ENCODE results near the gene NRN1L. TPM values are rescaled to one million over a fixed set of nuclear protein-coding genes. Genes with fewer than 3 reads are reported as not detected.
A peak's percentile ranks its signal among the peaks of the same experiment; 100 is the strongest.

NRN1L gene
- total RNA-seq, 1 experiment from 2014 or later, result 1.4 TPM

- TF ChIP-seq TCF7L2 (IDR thresholded peaks at IDR 0.05; ENCODE audit: borderline replicate concordance, extremely low read depth, insufficient read depth, insufficient read length) (no peak), CBX3 (IDR thresholded peaks at IDR 0.05; ENCODE audit: low read depth) (no peak), ATF3 (IDR thresholded peaks at IDR 0.05) (no peak)
These were observed 8.4 kb downstream of the NRN1L start, which contains the start of gene PSKH1 (continued) for GRCh38 chr16:67892899-67893742.

GRCh38 chr16:67893743-67894399 lies 9.2 kb downstream of the NRN1L start:
- Histone ChIP-seq H4K20me1 (ENCODE audit: insufficient read depth) (no peaks in the 10 kb centered on the region), H3K36me3 (ENCODE audit: control insufficient read depth in 1 of 2, insufficient read depth in 2 of 2, low read length in 2 of 2) (no peaks in the 10 kb centered on the region), H3K9me3 (ENCODE audit: control insufficient read depth in 1 of 2, insufficient read depth in 1 of 2, low read depth in 1 of 2, low read length in 2 of 2) (no peaks in the 10 kb centered on the region), H3K4me1 (ENCODE audit: control insufficient read depth in 1 of 2, insufficient read depth in 2 of 2, low read length in 2 of 2) (peaks cover 13% of the 10 kb centered on the region in 2 experiments), H3K9me2 (ENCODE audit: insufficient read depth) (no peaks in the 10 kb centered on the region), H3K4me3 (replicated peaks in 1 of 2; ENCODE audit: low read depth in 1 of 2, low read length in 2 of 2) (peak overlapping the region; percentile 91 to 98), H2AFZ (ENCODE audit: low read depth, low read length, poor library complexity, severe bottlenecking) (no peak overlapping the region), H3K9ac (ENCODE audit: low read length) (peak overlapping the region; percentile 97), H3K27ac (ENCODE audit: low read depth, low read length) (peak overlapping the region; percentile 78), H3K79me2 (ENCODE audit: insufficient read depth, low read length) (peaks cover 45% of the 10 kb centered on the region), H3K4me2 (ENCODE audit: low read length) (peak overlapping the region; percentile 76), H3K27me3 (ENCODE audit: insufficient read depth, low read length) (no peaks in the 10 kb centered on the region)
- TF ChIP-seq ATF3 (IDR thresholded peaks at IDR 0.05) (no peak), ZFX (IDR thresholded peaks at IDR 0.05) (0 out of 2 replicates have a peak, but pooled peaks have one; percentile 35)
- DNase-seq (ENCODE audit: low read depth, low spot score) (no peak), ATAC-seq (no peak)
- ChIA-PET CTCF (interaction anchor here (1.1 kb wide), 1 partner anchor 11 kb away, joined by 4 read pairs; no protein-coding TSS in a partner anchor), POLR2A (no interaction called here), RAD21 (ENCODE audit: low non-redundant PET in 1 of 2, low total read pairs in 2 of 2, uncharacterized antibody in 2 of 2, unreplicated experiment in 2 of 2) (interaction anchor here in 1 of 2 experiments (1.1 kb wide), 1 partner anchor 77 kb away, joined by 7 read pairs; no protein-coding TSS in a partner anchor)
- TSS peak; percentile 55 for BruUV-seq (replicated peaks)
- intact Hi-C loops (cut with micrococcal nuclease), result no loop called here

Measured in HCT116 (cell line).